ENCODE results near the gene PTPRG.

GRCh38 chr3:62329971-62330370 lies 768.6 kb downstream of the PTPRG start:
- TF ChIP-seq EZH2 (IDR thresholded peaks at IDR 0.05; ENCODE audit: low read length, missing control alignments) (no peak), CTCF (conservative IDR thresholded peaks at IDR 0.05 in 1 of 2, IDR thresholded peaks at IDR 0.05 in 1 of 2; ENCODE audit: low read depth in 1 of 2, low read length in 2 of 2) (no peak)
